Smooth muscle cell (in vitro differentiated cells): ENCODE measurements around the gene DYNLT2. TPM values are rescaled to one million over a fixed set of nuclear protein-coding genes. Genes with fewer than 3 reads are reported as not detected.

Experiments
- DNase-seq: peaks from one replicate; lab custom pipeline; 2025; ENCODE audit not compliant: unreplicated experiment; lab: John Stamatoyannopoulos, UW
- H2AFZ ChIP-seq: fragments of 200-600 bp; sonication (generic); 2 replicates; pipeline ENCODE4 v1.6.0; 2016; ENCODE audit warnings: antibody characterized with exemption, low read depth, mild to moderate bottlenecking
- H3F3A ChIP-seq: fragments of 200-600 bp; sonication (generic); 2 replicates; pipeline ENCODE4 v1.6.0; 2017; ENCODE audit warnings: antibody characterized with exemption, low read depth
- H3K27ac ChIP-seq: fragments of 200-600 bp; sonication (generic); 2 replicates; pipeline ENCODE4 v1.5.1; 2016; ENCODE audit warnings: low read depth, mild to moderate bottlenecking
- H3K27me3 ChIP-seq: fragments of 200-600 bp; sonication (generic); 2 replicates; pipeline ENCODE4 v1.6.1; 2016; ENCODE audit warnings: low read depth, mild to moderate bottlenecking
- H3K36me3 ChIP-seq: fragments of 200-600 bp; sonication (generic); 2 replicates; pipeline ENCODE4 v1.5.1; 2016; ENCODE audit warnings: low read depth
- H3K4me1 ChIP-seq: fragments of 200-600 bp; sonication (generic); 2 replicates; pipeline ENCODE4 v1.5.1; 2016; ENCODE audit warnings: low read depth
- H3K4me2 ChIP-seq: fragments of 200-600 bp; sonication (generic); 2 replicates; pipeline ENCODE4 v1.6.0; 2016; ENCODE audit warnings: mild to moderate bottlenecking
- H3K4me3 ChIP-seq: fragments of 200-600 bp; sonication (generic); 2 replicates; pipeline ENCODE4 v1.5.1; 2016; ENCODE audit warnings: mild to moderate bottlenecking
- H3K79me2 ChIP-seq: fragments of 200-600 bp; sonication (generic); 2 replicates; pipeline ENCODE4 v1.6.0; 2016; ENCODE audit warnings: low read depth, mild to moderate bottlenecking
- H3K9ac ChIP-seq: fragments of 200-600 bp; sonication (generic); 2 replicates; pipeline ENCODE4 v1.6.0; 2016; ENCODE audit warnings: low read depth
- H3K9me3 ChIP-seq: fragments of 200-600 bp; sonication (generic); replicated peaks from 2 replicates; pipeline ENCODE4 v1.5.1; 2016; ENCODE audit warnings: low read depth
- H4K20me1 ChIP-seq: fragments of 200-600 bp; sonication (generic); 2 replicates; pipeline ENCODE4 v1.6.0; 2016; ENCODE audit warnings: low read depth
- WGBS: methylation state at CpG from one replicate; pipeline ENCODE4 v1.1.7; 2016; ENCODE audit warnings: low lambda C conversion rate; 5-methylcytosine and 5-hydroxymethylcytosine counted together
- polyA plus RNA-seq: library from polyadenylated mRNA; unstranded; fragments of >200 nt; fragmentation: Nextera tagmentation; extraction: Ambion mirVana; gene quantifications from 2 replicates; pipeline ENCODE4 v1.2.1, GENCODE V29; 2016
- total RNA-seq: library from RNA; depleted of rRNA; stranded (reverse); fragments of >200 nt; gene quantifications from 2 replicates; pipeline ENCODE4 v1.2.3, GENCODE V29; 2014
- TF ChIP-seq, protein P1 (sequence below): fragments of 200-600 bp; sonication (generic); IDR thresholded peaks from 2 replicates; pipeline ENCODE4 v1.5.1; 2017; ENCODE audit warnings: borderline replicate concordance, mild to moderate bottlenecking, antibody characterized with exemption; ENCODE audit not compliant: insufficient read depth, poor library complexity, severe bottlenecking

The DYNLT2 gene
- total and polyA plus RNA-seq, 2 experiments from 2014 or later: 0.89 to 2.1 TPM

DNA sequence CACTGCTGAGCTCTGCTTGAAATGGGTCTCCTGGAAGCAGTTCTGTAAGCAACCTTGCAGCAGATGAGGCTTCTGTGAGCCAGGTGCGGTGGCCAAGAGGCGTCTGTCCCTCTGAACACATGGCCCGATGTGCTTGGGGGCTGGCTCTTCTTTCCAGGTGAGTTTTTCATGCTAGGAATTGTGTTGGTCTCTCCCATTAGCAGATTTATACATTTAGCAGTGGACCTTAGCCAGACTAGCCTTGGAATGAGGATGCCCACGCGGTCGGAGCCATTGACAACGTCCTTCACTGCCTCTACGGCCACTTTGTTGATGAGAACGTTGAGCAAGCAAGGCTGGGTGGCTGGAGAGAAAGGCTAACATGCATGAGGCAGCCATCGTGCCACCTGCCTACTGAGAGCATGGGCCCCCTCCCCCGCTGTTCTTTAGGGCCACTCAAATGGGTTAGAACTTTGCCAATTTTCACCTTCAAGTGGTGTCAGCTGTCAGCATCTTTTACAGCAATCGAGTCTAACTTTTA, 33.5 kb upstream of the DYNLT2 start:
- H3K27me3 ChIP-seq: no peaks in the 10 kb centered on the region
- TF ChIP-seq, protein P1, sequence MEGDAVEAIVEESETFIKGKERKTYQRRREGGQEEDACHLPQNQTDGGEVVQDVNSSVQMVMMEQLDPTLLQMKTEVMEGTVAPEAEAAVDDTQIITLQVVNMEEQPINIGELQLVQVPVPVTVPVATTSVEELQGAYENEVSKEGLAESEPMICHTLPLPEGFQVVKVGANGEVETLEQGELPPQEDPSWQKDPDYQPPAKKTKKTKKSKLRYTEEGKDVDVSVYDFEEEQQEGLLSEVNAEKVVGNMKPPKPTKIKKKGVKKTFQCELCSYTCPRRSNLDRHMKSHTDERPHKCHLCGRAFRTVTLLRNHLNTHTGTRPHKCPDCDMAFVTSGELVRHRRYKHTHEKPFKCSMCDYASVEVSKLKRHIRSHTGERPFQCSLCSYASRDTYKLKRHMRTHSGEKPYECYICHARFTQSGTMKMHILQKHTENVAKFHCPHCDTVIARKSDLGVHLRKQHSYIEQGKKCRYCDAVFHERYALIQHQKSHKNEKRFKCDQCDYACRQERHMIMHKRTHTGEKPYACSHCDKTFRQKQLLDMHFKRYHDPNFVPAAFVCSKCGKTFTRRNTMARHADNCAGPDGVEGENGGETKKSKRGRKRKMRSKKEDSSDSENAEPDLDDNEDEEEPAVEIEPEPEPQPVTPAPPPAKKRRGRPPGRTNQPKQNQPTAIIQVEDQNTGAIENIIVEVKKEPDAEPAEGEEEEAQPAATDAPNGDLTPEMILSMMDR: no peak
- no peaks in the 10 kb centered on the region for H3K9me3 ChIP-seq

DNA sequence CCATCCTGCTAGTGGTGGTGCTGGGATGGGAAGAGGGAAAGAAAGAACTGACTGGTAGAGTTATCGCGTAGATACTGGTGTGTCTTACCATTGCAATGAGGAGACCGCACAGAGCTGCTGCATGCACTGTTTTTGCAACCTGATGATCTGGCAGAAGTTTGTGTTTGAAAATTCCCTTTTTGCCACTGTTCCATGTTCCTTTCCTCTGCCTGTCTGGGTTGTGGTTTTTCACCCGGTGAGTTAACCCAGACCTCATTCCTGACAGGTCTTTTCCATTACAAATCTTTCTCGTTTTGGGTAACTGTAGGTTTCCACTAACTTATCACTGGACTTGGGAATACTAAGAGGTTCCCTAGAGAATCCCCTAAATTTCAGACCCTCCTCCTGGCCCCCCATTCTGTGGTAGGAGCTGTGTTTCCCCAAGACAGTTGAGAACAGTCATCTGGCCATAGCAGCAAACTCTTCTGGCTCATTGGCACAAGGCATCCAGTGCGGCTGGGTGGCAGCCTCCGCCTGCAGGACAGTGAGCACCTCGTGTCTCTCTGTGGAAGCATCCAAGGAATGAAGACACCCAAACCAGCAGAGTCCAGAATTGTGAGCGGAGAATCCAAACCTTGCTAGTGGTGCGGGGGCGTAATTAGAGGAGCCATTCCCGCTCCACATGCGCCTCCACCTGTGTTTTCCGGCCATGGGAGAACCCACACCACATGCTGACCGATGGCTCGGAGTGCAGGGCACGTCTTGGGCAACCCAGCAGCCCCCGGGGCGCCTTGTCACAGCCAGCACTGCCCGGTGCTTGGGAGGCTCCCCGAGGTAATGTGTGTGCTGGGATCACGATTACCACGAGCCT, 32.8 kb upstream of the DYNLT2 start:
- TF ChIP-seq, protein P1: no peak
- no peak overlapping the region for H3K9ac ChIP-seq
- H3K9me3 ChIP-seq: no peaks in the 10 kb centered on the region
- no peak overlapping the region for H3K4me2 ChIP-seq
- no peak overlapping the region for H3K27ac ChIP-seq
- no peak overlapping the region for H3K4me3 ChIP-seq
- H3K4me1 ChIP-seq: no peaks in the 10 kb centered on the region
- no peaks in the 10 kb centered on the region for H3K36me3 ChIP-seq
- H2AFZ ChIP-seq: no peak overlapping the region
- H3F3A ChIP-seq: no peaks in the 10 kb centered on the region
- DNase-seq: no peak
- WGBS: 83% methylated on average over 23 of the region's 23 CpGs
- no peaks in the 10 kb centered on the region for H3K27me3 ChIP-seq
- H4K20me1 ChIP-seq: no peaks in the 10 kb centered on the region
- H3K79me2 ChIP-seq: no peaks in the 10 kb centered on the region

More for the DNA sequence above, 33.5 kb upstream of the DYNLT2 start:
- no peak overlapping the region for H3K4me3 ChIP-seq
- H3K4me1 ChIP-seq: peaks cover 3% of the 10 kb centered on the region
- H3K79me2 ChIP-seq: no peaks in the 10 kb centered on the region
- no peaks in the 10 kb centered on the region for H3K36me3 ChIP-seq
- no peaks in the 10 kb centered on the region for H4K20me1 ChIP-seq
- H2AFZ ChIP-seq: no peak overlapping the region
- H3F3A ChIP-seq: no peaks in the 10 kb centered on the region
- WGBS: 94% methylated on average over 12 of the region's 12 CpGs
- no peak overlapping the region for H3K4me2 ChIP-seq
- no peak overlapping the region for H3K9ac ChIP-seq
- DNase-seq: no peak
- H3K27ac ChIP-seq: no peak overlapping the region

DNA sequence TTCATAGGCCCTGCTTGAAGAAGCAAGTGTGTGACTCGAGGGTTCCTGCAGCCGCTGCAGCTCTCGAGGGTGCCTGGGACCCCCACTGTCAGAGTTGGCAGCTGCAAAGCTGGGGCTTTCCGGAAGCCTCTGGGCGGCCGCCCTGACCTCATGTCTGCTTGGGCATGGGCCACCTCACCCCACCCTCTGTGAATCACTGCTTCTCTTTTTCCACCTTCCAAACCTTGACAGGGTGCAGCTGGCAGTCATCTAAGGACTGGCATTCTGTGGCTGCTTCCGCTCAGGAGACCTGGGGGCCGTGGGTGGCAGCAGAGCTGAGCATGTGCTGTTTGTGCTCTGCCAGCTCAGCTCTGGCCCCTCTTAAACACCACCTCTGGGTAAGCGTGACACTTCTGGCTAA, 32.0 kb upstream of the DYNLT2 start:
- no peak for DNase-seq
- no peaks in the 10 kb centered on the region for H3F3A ChIP-seq
- no peak overlapping the region for H3K4me3 ChIP-seq
- TF ChIP-seq, protein P1: no peak
- H3K9ac ChIP-seq: no peak overlapping the region
- H3K4me1 ChIP-seq: no peaks in the 10 kb centered on the region
- no peaks in the 10 kb centered on the region for H3K36me3 ChIP-seq
- H2AFZ ChIP-seq: no peak overlapping the region
- no peak overlapping the region for H3K4me2 ChIP-seq
- 92% methylated on average over 9 of the region's 9 CpGs for WGBS
- H3K79me2 ChIP-seq: no peaks in the 10 kb centered on the region
- H3K27me3 ChIP-seq: no peaks in the 10 kb centered on the region
- no peak overlapping the region for H3K27ac ChIP-seq
- no peaks in the 10 kb centered on the region for H4K20me1 ChIP-seq
- H3K9me3 ChIP-seq: no peaks in the 10 kb centered on the region
